PFSK-1 (cell line): Measurements from ENCODE around the gene BPGM.

Experiments
- FOXP2 ChIP-seq: optimal IDR thresholded peaks from 2 replicates; pipeline ENCODE3; 2011; ENCODE audit warnings: borderline replicate concordance, control low read depth, inconsistent platforms; ENCODE audit not compliant: insufficient read depth; ENCODE audit errors: extremely low read length, extremely low read depth
- POLR2AphosphoS5 ChIP-seq: IDR thresholded peaks from 2 replicates; pipeline ENCODE4 v1.6.1; 2012; ENCODE audit warnings: low read depth, mild to moderate bottlenecking, control low read depth, low read length, moderate library complexity
- REST ChIP-seq, 2 experiments: IDR thresholded peaks; 2 replicates each; pipeline versions ENCODE4 v1.6.1 to v1.8.0; 2011 to 2012; ENCODE audit warnings: low read depth in 2 of 2, low read length in 2 of 2, control low read depth in 1 of 2, inconsistent platforms in 1 of 2, mild to moderate bottlenecking in 1 of 2, moderate library complexity in 1 of 2; ENCODE audit not compliant: insufficient read depth in 1 of 2
- SIN3A ChIP-seq: IDR thresholded peaks from 2 replicates; pipeline ENCODE4 v1.6.1; 2012; ENCODE audit warnings: mild to moderate bottlenecking, low read length, moderate library complexity, borderline replicate concordance; ENCODE audit not compliant: insufficient read depth
- TAF1 ChIP-seq: IDR thresholded peaks from 2 replicates; pipeline ENCODE4 v1.6.1; 2012; ENCODE audit warnings: low read length, control low read depth, borderline replicate concordance; ENCODE audit not compliant: insufficient read depth

BPGM gene

GRCh38 chr7:134619627-134620331 lies 26.9 kb upstream of the BPGM start:
- no peak for TF ChIP-seq TAF1

GRCh38 chr7:134622303-134622995 lies 24.2 kb upstream of the BPGM start:
- no peak for TF ChIP-seq TAF1
- no peak for TF ChIP-seq REST (IDR thresholded peaks at IDR 0.05; ENCODE audit: insufficient read depth in 1 of 2, low read depth in 2 of 2, low read length in 2 of 2)
- no peak for TF ChIP-seq POLR2AphosphoS5
- no peak for TF ChIP-seq SIN3A
- TF ChIP-seq FOXP2, result no peak

- TF ChIP-seq FOXP2 (no peak), POLR2AphosphoS5 (no peak), TAF1 (no peak), REST (IDR thresholded peaks at IDR 0.05; ENCODE audit: insufficient read depth in 1 of 2, low read depth in 2 of 2, low read length in 2 of 2) (no peak), SIN3A (no peak)
These were observed 23.5 kb upstream of the BPGM start for GRCh38 chr7:134623193-134623592.

GRCh38 chr7:134625550-134625949 lies 21.1 kb upstream of the BPGM start:
- no peak for TF ChIP-seq REST (IDR thresholded peaks at IDR 0.05; ENCODE audit: insufficient read depth in 1 of 2, low read depth in 2 of 2, low read length in 2 of 2)

- TF ChIP-seq TAF1 (no peak), SIN3A (no peak), POLR2AphosphoS5 (no peak), FOXP2 (no peak), REST (IDR thresholded peaks at IDR 0.05; ENCODE audit: insufficient read depth in 1 of 2, low read depth in 2 of 2, low read length in 2 of 2) (no peak)
These were observed 19.4 kb upstream of the BPGM start for GRCh38 chr7:134627109-134627774.
